Measurements from ENCODE around the gene RNF144B.
"Not testable (repeated sequence)": the region's sequence is repeated elsewhere in the genome, so short reads cannot be mapped to it uniquely, and the experiment has no call there.

The RNF144B gene

DNA sequence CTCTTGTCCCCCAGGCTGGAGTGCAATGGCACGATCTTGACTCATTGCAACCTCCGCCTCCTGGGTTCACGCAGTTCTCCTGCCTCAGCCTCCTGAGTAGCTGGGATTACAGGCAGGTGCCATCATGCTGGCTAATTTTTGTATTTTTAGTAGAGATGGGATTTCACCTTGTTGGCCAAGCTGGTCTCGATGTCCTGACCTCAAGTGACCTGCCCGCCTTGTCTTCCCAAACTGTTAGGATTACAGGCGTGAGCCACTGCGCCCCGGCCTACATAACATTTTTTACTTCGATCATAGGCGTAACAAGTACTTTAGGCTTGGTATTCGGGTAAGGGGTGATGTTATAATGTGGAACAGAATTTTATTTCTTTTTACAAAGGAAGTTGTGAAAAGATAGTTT lies 22.5 kb downstream of the RNF144B start:
- DNase-seq (ENCODE audit: low spot score) = not testable (repeated sequence)

DNA sequence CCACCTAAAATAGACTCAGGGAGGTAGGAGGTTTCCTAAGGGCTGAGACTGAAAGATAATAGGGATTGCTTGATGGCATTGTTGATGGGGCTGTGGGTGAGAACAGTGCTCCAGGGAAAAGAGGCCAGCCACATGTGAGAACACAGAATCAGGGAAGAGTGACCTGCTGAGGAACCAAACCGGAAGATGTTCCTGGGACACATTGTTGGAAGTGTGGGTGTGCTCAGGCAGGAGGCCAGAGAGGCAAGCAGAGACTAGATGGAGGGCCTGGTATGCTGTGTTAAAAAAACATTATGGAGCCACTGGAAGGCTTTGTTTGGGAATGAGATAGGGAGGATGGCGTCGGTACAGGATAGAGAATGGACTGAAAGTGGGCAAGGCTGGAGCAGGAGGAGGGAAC lies 23.3 kb downstream of the RNF144B start:
- DNase-seq (ENCODE audit: low spot score) = no peak

DNA sequence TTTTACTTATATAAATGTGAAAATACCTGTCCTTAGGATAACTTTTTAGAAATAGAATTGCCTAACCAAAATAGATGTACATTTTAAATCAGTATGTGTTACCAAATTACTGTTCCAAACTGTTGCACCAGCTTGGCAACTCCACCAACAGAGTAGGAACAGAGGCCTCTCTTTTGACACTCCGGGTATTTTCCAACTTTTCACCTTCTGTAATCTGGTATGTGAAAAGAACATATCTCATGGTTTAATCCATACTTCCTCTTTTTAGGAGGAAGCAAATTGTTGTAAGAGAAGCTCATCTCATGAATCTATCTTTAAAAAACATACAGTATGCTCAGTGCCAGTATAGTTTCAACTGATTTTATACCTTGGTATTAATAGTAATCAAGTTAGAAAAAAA lies 24.9 kb downstream of the RNF144B start:
- no peak for DNase-seq (ENCODE audit: low spot score)

DNA sequence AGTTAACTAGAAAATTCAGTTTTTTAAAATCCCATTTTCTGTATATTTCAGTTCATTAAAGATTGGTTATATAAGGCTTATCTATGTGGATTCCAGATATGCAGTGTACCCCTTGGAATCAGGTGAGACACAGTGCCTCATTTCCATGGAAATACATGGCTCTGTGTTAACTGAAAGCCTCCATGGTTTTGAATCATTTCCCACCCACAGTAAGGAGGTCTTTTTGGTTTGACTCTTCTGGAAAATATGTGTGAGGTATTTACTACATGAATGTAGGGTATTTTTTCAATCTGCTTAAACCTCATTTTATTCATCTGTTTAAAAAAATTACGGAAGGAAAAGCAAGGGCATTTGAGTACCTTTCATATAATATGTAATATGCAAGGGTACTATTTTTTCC lies 25.5 kb downstream of the RNF144B start:
- DNase-seq (ENCODE audit: low spot score) = no peak

DNA sequence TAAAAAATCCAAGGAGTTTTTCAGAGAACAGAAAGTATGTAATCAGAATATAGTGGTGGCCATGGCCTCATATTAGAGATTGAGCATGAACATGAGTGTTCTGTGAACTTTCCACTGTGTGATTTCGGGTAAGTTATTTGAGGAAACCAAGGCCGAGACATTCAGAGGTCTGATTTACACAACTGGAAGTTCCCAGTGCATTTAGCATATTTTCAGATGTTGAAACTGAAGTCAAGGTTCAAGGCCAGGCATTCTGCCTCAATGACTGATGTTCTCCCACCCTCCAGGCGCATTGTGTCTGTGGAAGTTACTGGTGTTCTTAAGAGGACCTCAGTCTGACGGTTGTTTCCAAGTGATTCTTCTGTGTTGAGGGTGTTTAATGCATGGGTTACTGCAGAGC lies 26.2 kb downstream of the RNF144B start:
- no peak for DNase-seq (ENCODE audit: low spot score)

DNA sequence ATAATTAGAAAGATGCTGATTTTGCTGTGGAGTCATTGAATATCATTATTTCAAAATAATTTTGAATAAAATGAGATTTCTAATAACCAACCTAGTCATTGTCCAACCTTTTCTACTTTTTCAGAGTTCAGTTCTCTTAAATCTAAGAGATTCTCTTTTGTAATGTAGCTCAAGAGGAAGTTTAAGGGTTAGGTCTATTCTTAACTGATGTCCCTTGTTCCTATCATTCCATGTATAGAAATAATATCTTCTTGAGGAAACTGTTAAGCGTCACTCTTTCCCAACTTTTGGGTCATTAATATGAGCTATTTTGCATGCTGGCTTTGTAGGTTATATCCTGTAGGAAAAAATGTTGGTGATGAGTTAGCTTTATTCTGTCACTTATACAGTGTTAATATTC lies 27.0 kb downstream of the RNF144B start:
- no peak for DNase-seq (ENCODE audit: low spot score)

DNA sequence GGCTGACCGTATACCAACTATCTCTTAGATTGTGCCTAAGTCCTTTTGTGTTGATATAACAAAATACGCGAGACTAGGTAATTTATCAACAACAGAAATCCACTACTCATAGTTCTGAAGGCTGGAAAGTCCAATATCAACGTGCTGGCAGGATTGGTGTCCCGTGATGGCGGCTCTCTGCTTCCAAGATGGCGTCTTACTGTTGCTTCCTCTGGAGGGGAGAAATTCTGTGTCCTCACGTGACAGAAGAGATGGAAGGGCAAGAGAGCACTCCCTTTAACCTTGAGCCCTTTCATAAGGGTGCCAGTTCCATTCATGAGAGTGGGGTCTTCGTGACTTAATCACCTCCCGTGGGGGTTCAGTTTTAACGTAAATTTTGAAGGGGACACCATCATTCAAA lies 28.1 kb downstream of the RNF144B start:
- no peak for DNase-seq (ENCODE audit: low spot score)

DNA sequence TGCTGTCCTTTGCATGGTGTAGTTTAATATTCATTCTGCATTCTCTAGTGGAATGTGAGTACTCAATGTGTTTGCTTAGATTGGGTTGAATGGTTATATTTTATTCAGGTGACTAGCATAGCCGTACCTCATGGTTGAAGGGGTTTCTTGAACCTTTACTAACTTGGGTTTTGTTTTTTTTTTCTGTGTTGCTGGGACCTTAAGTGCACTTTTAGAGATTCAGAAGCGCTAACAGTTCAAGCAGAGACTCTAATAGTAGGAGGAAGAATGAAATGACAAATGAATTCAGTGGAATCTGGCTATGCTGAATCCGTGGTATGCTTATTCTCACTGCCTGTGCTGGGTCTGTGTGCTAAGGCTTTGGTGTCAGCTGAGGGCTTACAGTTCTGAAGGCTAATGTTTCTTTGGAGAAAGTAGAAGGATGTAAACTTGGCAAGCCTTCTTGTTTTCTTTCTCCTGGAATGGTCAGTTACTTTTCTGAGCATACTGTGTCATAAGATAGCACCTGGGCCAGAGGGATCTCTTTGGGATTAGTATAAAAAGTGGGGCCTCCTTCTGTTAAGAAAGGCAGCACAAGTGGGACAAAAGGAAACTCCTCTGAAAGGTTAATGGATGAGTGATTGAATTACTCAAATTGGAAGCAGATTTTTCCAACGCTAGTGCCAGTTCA lies 28.7 kb downstream of the RNF144B start:
- no peak for DNase-seq (ENCODE audit: low spot score)

DNA sequence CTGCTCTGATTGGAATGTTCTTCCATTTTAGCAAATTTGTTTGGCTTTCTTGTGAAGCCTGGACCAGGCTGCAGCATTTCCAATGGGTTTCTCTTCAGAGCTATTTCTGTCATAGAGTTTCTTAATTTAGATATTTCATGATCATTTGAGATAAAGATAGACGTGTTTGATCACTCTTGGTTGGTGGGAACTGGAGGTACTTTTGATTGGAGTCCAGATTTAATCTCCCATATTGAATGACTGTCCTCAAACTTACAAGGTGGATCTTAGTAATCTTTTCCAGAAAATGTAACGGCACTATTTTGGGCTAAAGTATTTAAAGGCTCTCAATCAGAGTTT lies 29.2 kb downstream of the RNF144B start:
- no peak for DNase-seq (ENCODE audit: low spot score)

DNA sequence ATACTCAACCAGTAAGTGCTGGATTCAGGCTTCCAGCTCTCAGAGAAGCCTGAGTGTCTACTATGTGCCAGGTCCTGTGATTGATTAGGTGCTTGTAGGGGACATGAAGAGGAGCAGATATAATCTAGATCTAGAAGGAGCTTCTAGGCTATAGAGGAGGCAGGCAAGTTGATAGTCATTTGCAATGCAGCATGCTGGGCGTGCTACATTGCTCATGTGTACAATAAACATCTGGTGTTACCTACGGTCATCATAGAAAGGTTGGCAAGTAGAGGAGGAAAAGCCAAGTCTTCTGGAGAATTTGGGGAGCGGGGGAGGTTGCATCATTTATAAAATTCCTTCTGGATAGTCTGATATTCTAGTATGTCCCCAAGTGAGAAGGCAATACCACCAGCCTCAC lies 33.2 kb downstream of the RNF144B start:
- DNase-seq (ENCODE audit: low spot score) = no peak

DNA sequence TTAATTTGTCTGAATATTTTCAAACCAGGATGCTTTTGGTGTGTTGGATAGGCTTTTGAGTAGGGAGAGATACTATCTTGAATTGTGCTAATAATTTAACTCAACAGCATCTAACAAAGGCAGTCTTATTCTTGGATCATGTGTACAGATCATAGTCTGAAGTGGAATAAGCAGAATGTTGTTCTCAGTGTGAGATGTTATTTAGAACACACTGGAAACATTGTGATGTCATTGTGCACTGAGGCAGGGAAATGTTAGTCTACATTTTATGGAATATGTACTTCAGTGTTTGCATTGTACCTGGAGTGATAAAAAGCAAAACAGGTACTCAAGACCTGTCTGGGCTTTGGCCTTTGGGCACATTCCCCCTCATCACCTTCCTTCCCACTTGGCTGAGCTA lies 35.0 kb downstream of the RNF144B start:
- no peak for DNase-seq (ENCODE audit: low spot score)

DNA sequence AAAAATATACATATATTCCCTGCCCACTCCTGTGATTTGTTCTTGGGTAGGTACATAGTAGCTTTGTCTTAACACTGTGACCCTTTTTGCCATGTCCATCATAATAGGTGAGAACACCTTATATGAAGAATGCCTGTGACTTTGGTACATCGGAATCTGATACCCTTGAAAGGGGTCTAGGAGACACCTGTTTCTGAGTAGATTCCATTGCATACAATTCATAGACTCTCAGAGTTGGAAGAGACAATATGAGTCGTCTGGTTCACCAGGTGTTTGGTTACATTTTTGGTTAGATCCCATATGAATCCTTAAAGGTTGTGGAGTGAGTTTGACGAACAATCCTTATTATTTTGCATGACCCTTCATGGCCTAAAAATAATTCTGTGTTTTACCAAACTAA lies 36.3 kb downstream of the RNF144B start:
- no peak for DNase-seq (ENCODE audit: low spot score)

DNA sequence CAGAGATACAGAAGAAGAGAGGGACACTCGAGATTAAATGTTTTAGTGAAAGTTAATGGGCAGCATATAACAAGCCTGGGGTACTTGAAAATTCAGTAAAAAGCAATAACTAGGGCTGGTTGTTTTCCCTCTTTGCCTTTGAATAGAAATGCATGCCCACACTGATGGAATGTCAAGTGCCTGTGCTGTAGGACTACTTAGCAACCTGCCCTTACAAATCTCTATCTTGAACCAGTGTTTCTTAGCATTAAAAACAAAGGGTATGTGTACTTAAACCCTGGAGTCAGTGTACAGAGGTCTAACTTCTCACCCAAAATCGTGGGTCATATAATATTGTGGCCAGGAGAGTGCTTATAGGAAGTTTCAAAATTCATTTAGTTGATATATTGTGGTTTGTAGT lies 37.1 kb downstream of the RNF144B start:
- no peak for DNase-seq (ENCODE audit: low spot score)

DNA sequence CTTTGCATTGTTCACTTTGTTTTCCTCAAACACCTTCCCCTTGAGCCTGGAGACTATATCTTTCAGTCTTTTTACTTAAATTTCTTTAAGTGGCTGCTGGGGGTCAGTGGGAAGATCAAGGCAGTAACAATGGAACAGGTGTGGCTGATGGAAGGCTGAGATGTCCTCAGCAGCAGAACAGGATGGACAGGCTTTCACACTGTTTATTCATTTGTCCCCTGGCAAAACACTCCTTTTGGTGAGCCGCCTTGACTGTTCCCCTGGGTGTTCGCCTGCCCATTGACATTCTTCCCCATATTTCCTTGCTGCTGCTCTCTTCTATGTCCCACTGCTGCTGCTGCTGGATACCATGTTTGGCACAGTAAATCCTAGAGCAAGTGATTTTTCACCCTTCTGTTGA lies 38.1 kb downstream of the RNF144B start:
- DNase-seq (ENCODE audit: low spot score) = no peak

DNA sequence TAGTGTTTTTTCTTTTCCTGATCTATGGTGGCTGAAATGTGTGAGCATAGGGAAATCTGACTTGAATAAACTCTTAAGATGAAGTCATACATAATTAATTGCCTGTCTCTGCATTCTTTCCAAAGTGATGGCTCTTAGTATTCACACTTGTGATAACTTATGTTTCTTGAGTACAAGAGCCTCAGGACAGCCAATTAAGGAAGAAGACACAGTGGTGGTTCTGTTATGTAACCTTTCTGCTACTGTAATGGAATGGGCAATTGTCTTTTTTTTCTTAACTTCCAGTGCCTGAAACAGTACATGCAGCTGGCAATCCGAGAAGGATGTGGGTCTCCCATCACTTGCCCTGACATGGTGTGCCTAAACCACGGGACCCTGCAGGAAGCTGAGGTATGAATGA lies 40.1 kb downstream of the RNF144B start:
- no peak for DNase-seq (ENCODE audit: low spot score)

DNA sequence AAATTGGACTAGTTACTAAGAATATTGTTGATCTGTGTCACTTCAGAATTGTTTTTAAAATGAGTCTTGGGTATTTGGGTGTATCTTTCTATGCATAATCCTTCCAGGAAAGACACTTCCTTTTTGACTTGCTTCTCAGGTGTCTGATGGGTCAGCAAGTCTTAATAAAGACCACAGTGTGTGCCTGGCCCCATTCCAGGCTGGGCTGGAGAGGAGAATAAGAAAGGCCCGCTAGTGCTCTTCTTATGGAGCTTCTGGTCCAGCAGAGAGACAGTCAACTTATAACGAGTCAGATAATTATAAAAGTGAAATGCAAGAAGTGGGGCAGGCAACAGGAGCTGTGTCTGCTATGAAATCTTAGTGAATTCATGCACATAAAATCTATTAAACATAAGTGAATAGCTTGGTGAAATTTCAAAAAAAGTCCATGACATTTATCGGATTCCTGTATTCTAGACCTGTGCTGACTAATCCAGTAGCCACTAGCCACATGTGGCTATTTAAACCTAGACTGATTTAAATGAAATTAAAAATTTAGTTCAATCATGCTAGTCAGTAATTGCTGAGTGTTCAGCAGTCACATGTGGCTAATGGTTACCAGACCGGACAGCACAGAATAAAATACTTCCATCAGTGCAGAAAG lies 42.6 kb downstream of the RNF144B start:
- no peak for DNase-seq (ENCODE audit: low spot score)

DNA sequence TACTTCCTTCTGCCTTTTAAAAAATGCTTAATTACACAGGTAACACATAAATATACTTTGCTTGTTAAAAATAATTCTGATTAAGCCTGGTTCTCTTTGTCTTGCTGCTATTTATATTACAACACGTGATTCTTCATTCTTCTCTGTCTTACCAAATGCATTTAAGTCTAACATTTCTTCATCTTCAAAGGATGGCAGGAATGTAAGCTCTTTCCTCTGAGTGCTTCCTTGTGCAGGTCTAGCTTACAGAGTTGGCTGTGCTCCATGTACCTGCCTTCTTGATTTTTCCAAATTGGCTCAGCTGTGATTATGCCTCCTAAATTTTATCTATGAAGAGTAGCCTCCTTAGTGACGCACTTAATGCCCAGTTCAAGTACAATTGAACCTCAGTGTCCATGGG lies 44.4 kb downstream of the RNF144B start:
- no peak for DNase-seq (ENCODE audit: low spot score)

DNA sequence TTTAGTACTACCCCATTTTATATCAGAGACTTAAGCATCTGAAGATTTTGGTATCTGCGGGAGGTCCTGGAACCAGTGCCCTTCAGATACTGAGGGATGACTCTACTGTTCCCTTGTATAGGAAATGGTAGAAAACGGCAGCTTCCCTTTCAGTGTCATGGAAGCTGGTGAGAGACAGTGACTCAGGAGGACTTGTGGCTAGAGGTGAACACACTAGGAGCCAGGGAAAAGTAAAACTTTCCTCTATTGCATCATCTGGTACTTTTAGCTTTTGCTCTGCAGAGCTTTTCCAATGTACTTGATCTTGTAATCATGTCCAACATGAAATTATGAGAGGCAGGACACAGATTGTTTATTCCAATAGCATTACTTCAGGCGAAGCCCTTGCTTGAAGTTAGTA lies 45.0 kb downstream of the RNF144B start:
- DNase-seq (ENCODE audit: low spot score) = no peak

DNA sequence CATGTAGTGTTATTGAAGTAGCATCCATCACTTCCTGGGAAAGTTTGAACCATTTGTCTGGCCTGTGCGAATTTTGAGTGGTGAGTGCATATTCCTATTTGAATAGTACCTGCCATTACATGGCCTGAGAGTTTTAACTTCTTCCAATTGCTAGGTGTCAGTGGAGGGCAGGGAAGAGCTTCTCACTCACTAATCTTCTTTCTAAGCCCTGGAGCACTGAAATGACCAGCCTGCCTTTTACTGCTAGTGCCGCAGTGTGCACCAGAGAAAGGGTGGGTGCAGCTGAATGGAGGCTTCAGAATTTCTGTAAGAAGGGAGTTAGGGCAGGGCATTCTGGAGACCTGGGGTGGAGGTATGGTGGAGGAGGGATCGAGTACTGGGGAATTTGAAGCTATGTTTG lies 45.5 kb downstream of the RNF144B start:
- DNase-seq (ENCODE audit: low spot score) = no peak

DNA sequence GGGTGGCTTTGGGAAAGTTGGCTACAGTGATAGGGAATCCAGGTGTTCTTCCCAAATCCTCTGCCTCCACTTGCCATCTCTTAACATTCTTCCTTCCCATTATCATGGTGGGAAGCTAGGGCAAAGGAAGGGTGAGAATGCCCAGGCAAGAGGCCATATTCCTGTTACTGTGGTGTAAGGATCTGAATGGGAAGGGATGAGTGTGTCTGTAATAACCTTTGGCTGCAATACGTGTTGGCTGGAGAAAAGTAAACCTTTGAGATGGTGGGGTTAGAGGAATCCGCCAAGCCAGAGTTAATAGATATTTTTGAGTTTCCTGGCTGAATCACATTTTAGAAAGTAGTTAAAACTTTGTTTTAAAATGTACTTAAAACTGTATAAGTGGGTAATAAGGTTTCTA lies 45.9 kb downstream of the RNF144B start:
- no peak for DNase-seq (ENCODE audit: low spot score)

DNA sequence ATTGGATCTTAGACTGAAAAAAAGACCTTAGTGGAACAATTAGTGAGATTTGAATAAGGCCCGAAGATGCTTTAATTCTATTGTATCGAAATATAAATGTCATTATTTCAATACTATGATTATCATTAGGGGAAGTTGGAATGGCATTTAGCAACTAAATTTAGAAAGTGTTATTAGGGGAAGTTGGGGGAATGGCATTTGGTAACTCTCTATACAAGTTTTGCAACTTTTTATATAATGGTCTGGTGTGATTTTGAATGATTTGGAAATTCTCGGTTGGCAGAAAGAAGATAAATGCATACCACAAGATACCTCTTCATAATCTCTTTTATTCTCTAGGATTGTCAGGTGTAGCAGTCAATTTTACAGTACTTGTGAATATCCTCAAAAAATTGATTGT lies 49.2 kb downstream of the RNF144B start:
- no peak for DNase-seq (ENCODE audit: low spot score)

DNA sequence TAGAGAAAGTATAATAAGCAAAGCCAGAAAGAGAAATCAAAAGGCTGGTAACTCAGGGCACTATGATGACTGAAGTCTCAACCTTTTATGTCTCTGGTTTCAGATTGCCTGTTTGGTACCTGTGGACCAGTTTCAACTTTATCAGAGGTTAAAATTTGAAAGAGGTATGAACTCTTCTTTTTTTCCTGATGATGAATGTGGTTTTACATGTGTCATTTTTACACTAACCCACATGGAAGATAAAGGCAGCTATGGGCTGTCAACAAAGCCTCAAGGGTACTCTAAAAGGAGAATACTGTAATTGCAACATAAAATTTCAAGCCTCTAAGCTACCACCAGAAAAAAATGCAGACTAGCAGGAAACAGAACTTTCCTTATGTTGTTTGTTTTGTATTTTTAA lies 52.4 kb downstream of the RNF144B start:
- no peak for DNase-seq (ENCODE audit: low spot score)

DNA sequence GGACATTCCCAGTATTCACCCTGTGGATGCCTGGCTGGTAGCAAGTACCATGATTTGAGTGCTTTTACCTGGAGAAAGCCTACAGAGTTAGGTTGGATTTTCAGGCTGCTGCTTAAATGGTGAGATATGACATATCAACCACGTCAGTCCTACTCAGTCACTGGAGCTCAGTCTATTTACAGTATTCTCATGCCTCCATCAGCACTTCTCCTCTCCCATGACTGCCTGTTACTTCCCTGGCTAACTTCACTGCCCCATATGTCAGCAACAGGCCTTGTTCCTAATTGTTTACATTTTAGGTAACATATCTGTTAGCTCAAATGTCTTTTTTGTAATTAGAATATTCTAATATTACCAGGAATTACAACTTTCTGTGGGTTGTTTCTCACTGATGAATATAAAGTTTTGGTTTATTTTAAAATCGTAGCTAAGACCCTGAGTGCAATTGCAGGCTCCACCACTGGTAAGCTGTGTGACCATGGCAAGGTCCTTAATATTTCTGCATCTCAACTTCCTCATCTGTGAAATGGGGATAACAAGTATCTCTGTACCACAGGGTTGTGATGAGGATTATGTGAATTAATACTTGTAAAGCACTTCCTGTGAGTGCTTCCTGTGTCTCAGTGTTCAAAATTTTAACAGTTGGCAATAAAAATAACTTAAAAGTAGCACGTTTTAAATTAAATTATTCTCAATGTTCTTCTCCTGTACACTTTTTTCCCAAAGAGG lies 54.3 kb downstream of the RNF144B start:
- DNase-seq (ENCODE audit: low spot score) = no peak

DNA sequence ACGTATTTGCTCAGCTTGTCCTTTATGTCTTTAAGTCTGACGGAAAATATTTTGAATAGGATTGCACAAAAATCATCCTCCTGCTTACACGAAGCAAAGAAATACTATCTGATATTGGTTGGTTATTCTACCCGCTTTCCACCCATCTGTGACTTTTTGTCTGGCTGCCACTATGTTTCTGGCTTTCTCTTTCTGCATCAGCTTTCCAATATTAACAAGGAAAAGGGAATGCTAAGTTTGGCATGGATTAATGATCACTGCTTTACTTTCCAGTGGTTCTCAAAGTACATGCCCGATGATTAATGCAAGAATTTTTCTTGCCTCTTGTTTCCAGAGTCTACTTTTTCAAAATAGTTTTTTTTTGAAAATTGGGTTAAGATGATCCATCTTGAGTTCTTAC lies 57.0 kb downstream of the RNF144B start:
- DNase-seq (ENCODE audit: low spot score) = no peak

All from ecto neural progenitor cell (in vitro differentiated cells).